DMS 273 treated with DMSO at 0.1 percent for 48 hours (cell line): ENCODE results near the gene KDM3A.
"Not testable (repeated sequence)": the region's sequence is repeated elsewhere in the genome, so short reads cannot be mapped to it uniquely, and the experiment has no call there.

Experiments used
- DNase-seq: peaks from one replicate; lab custom pipeline; 2025; lab: John Stamatoyannopoulos, UW

Gene KDM3A

GRCh38 chr2:86480105-86480504 lies 38.9 kb downstream of the KDM3A start:
- no peak for DNase-seq

- DNase-seq = no peak
Observed at GRCh38 chr2:86482034-86482433, 40.9 kb downstream of the KDM3A start.

- DNase-seq = no peak
Observed at GRCh38 chr2:86484385-86484784, 43.2 kb downstream of the KDM3A start.

GRCh38 chr2:86485103-86485502 lies 43.9 kb downstream of the KDM3A start:
- no peak for DNase-seq

GRCh38 chr2:86485802-86486201 lies 44.6 kb downstream of the KDM3A start:
- no peak for DNase-seq

GRCh38 chr2:86487062-86487461 lies 45.9 kb downstream of the KDM3A start:
- no peak for DNase-seq

GRCh38 chr2:86488561-86489250 lies 47.5 kb downstream of the KDM3A start:
- DNase-seq = no peak

GRCh38 chr2:86489542-86489941 lies 48.4 kb downstream of the KDM3A start:
- no peak for DNase-seq

GRCh38 chr2:86490245-86490644 lies 49.1 kb downstream of the KDM3A start:
- DNase-seq = no peak

- no peak for DNase-seq
Observed at GRCh38 chr2:86491088-86491487, 49.9 kb downstream of the KDM3A start.

- DNase-seq = no peak
Observed at GRCh38 chr2:86492048-86492453, 50.9 kb downstream of the KDM3A start.

GRCh38 chr2:86496391-86496790 lies 55.2 kb downstream of the KDM3A start:
- DNase-seq = not testable (repeated sequence)

- no peak for DNase-seq
Observed at GRCh38 chr2:86498468-86499260, 57.5 kb downstream of the KDM3A start.

- no peak for DNase-seq
Observed at GRCh38 chr2:86499326-86499725, 58.2 kb downstream of the KDM3A start.

GRCh38 chr2:86500325-86501083 lies 59.3 kb downstream of the KDM3A start:
- DNase-seq = no peak

GRCh38 chr2:86507600-86507999 lies 66.4 kb downstream of the KDM3A start:
- DNase-seq = no peak

GRCh38 chr2:86510436-86510933 lies 69.3 kb downstream of the KDM3A start:
- no peak for DNase-seq

- no peak for DNase-seq
Observed at GRCh38 chr2:86512034-86512433, 70.9 kb downstream of the KDM3A start.

GRCh38 chr2:86512892-86513291 lies 71.7 kb downstream of the KDM3A start:
- DNase-seq = no peak

- no peak for DNase-seq
Observed at GRCh38 chr2:86513948-86514660, 72.9 kb downstream of the KDM3A start.

- DNase-seq = no peak
Observed at GRCh38 chr2:86518481-86518880, 77.3 kb downstream of the KDM3A start.

- DNase-seq = no peak
Observed at GRCh38 chr2:86519349-86519748, 78.2 kb downstream of the KDM3A start.
